Measurements from ENCODE around the gene GBX1.

DNA sequence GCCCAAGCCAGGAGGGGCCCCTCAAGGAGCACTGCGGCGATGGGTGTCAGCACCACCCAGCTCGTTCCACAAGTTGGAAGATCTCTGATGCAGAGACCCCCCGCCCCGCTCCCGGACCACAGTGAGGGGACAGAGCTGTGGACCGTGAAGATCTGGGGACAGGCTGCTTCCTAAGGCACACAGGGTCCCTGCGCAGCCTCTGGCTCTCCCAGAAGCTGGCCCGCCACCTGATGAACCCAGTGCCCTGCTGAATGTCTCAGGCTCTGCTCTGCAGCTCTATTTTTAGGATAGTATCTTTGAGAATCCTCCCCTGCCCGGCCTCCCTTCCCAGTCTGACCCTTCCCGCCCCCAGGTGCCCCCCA, 29.7 kb downstream of the GBX1 start:
- TF ChIP-seq, protein P1, sequence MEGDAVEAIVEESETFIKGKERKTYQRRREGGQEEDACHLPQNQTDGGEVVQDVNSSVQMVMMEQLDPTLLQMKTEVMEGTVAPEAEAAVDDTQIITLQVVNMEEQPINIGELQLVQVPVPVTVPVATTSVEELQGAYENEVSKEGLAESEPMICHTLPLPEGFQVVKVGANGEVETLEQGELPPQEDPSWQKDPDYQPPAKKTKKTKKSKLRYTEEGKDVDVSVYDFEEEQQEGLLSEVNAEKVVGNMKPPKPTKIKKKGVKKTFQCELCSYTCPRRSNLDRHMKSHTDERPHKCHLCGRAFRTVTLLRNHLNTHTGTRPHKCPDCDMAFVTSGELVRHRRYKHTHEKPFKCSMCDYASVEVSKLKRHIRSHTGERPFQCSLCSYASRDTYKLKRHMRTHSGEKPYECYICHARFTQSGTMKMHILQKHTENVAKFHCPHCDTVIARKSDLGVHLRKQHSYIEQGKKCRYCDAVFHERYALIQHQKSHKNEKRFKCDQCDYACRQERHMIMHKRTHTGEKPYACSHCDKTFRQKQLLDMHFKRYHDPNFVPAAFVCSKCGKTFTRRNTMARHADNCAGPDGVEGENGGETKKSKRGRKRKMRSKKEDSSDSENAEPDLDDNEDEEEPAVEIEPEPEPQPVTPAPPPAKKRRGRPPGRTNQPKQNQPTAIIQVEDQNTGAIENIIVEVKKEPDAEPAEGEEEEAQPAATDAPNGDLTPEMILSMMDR (IDR thresholded peaks at IDR 0.05): no peak
- no peak for TF ChIP-seq ZFX (IDR thresholded peaks at IDR 0.05; ENCODE audit: borderline replicate concordance)
